ENCODE measurements around the gene SEPTIN7. TPM values are rescaled to one million over a fixed set of nuclear protein-coding genes. Genes with fewer than 3 reads are reported as not detected.
A peak's percentile ranks its signal among the peaks of the same experiment; 100 is the strongest.

SEPTIN7 gene
- total RNA-seq, 2 experiments from 2014 or later, result 256 to 293 TPM

- no peaks in the 10 kb centered on the region for H3K9me3 Mint-ChIP-seq
- peak; percentile 86 for DNase-seq
- peaks cover 22% of the 10 kb centered on the region for H3K36me3 Mint-ChIP-seq (ENCODE audit: low read depth)
- ChIA-PET CTCF (interaction anchor here (0.9 to 2.4 kb wide), 5 partner anchors 22 to 103 kb away, joined by 3 to 8 read pairs (median 5); no protein-coding TSS in a partner anchor), POLR2A (interaction anchor here (0.9 to 1.3 kb wide), 4 partner anchors 70 to 108 kb away, joined by 3 to 5 read pairs (median 4); partner anchors contain the start of gene HERPUD2)
- peak overlapping the region; percentile 97 for H3K4me3 Mint-ChIP-seq
- peaks cover 35% of the 10 kb centered on the region for H3K4me1 Mint-ChIP-seq
- H3K27ac Mint-ChIP-seq, result peak overlapping the region; percentile 99
- peaks cover 7% of the 10 kb centered on the region for H3K27me3 Mint-ChIP-seq
Observed at GRCh38 chr7:35799846-35800717, 775 bp upstream of the SEPTIN7 start.

- H3K9me3 Mint-ChIP-seq, result no peaks in the 10 kb centered on the region
- H3K4me3 Mint-ChIP-seq, result peak overlapping the region; percentile 97
- peak overlapping the region; percentile 99 for H3K27ac Mint-ChIP-seq
- H3K36me3 Mint-ChIP-seq (ENCODE audit: low read depth), result peaks cover 28% of the 10 kb centered on the region
- peaks cover 47% of the 10 kb centered on the region for H3K4me1 Mint-ChIP-seq
- ChIA-PET POLR2A (interaction anchor here (0.6 to 1.3 kb wide), 8 partner anchors 72 to 862 kb away, joined by 3 to 5 read pairs (median 4); partner anchors contain the start of gene HERPUD2), CTCF (interaction anchor here (0.5 to 2.4 kb wide), 7 partner anchors 10 to 132 kb away, joined by 3 to 8 read pairs (median 4); no protein-coding TSS in a partner anchor)
- DNase-seq, result peak; percentile 80
- peaks cover 1% of the 10 kb centered on the region for H3K27me3 Mint-ChIP-seq
Observed at GRCh38 chr7:35801392-35802101, 690 bp downstream of the SEPTIN7 start.

- Mint-ChIP-seq H3K27me3 (no peaks in the 10 kb centered on the region), H3K4me3 (peak overlapping the region; percentile 97), H3K9me3 (no peaks in the 10 kb centered on the region), H3K36me3 (ENCODE audit: low read depth) (peaks cover 28% of the 10 kb centered on the region), H3K4me1 (peaks cover 51% of the 10 kb centered on the region), H3K27ac (peak overlapping the region; percentile 99)
- CTCF ChIA-PET, result interaction anchor here (1.5 to 2.4 kb wide), 2 partner anchors 10 to 79 kb away, joined by 4 to 8 read pairs; no protein-coding TSS in a partner anchor
- DNase-seq, result no peak
- POLR2A ChIA-PET, result interaction anchor here (1.0 kb wide), 1 partner anchor 105 kb away, joined by 5 read pairs; no protein-coding TSS in a partner anchor
Observed at GRCh38 chr7:35802102-35802466, 1.2 kb downstream of the SEPTIN7 start.

GRCh38 chr7:35802649-35803048 is 1.8 kb downstream of the SEPTIN7 start:
- ChIA-PET CTCF (no interaction called here), POLR2A (no interaction called here)
- Mint-ChIP-seq H3K27me3 (no peaks in the 10 kb centered on the region), H3K4me1 (peaks cover 51% of the 10 kb centered on the region), H3K9me3 (no peaks in the 10 kb centered on the region), H3K36me3 (ENCODE audit: low read depth) (peaks cover 28% of the 10 kb centered on the region), H3K4me3 (peak overlapping the region; percentile 97), H3K27ac (peak overlapping the region; percentile 99)
- peak; percentile 10 for DNase-seq

GRCh38 chr7:35804231-35804970 is 3.5 kb downstream of the SEPTIN7 start:
- Mint-ChIP-seq H3K27me3 (no peaks in the 10 kb centered on the region), H3K4me3 (no peak overlapping the region), H3K27ac (no peak overlapping the region), H3K9me3 (no peaks in the 10 kb centered on the region), H3K36me3 (ENCODE audit: low read depth) (peaks cover 42% of the 10 kb centered on the region), H3K4me1 (peaks cover 61% of the 10 kb centered on the region)
- POLR2A ChIA-PET, result no interaction called here
- DNase-seq, result no peak
- CTCF ChIA-PET, result interaction anchor here (1.0 kb wide), 1 partner anchor 179 kb away, joined by 3 read pairs; no protein-coding TSS in a partner anchor

- H3K27ac Mint-ChIP-seq, result peak overlapping the region; percentile 37
- peaks cover 55% of the 10 kb centered on the region for H3K36me3 Mint-ChIP-seq (ENCODE audit: low read depth)
- DNase-seq, result no peak
- H3K9me3 Mint-ChIP-seq, result peaks cover 4% of the 10 kb centered on the region
- POLR2A ChIA-PET, result no interaction called here
- CTCF ChIA-PET, result no interaction called here
- H3K4me3 Mint-ChIP-seq, result no peak overlapping the region
- no peaks in the 10 kb centered on the region for H3K27me3 Mint-ChIP-seq
- peaks cover 64% of the 10 kb centered on the region for H3K4me1 Mint-ChIP-seq
Observed at GRCh38 chr7:35805876-35806275, 5.0 kb downstream of the SEPTIN7 start.

- Mint-ChIP-seq H3K27me3 (no peaks in the 10 kb centered on the region), H3K27ac (no peak overlapping the region), H3K36me3 (ENCODE audit: low read depth) (peaks cover 66% of the 10 kb centered on the region), H3K4me1 (peaks cover 59% of the 10 kb centered on the region), H3K9me3 (peaks cover 37% of the 10 kb centered on the region), H3K4me3 (no peak overlapping the region)
- POLR2A ChIA-PET, result interaction anchor here (0.7 kb wide), 1 partner anchor 36 kb away, joined by 4 read pairs; no protein-coding TSS in a partner anchor
- CTCF ChIA-PET, result no interaction called here
- DNase-seq, result no peak
Observed at GRCh38 chr7:35816514-35816913, 15.7 kb downstream of the SEPTIN7 start.

- Mint-ChIP-seq H3K27ac (no peak overlapping the region), H3K4me1 (peaks cover 59% of the 10 kb centered on the region), H3K36me3 (ENCODE audit: low read depth) (peaks cover 66% of the 10 kb centered on the region), H3K27me3 (no peaks in the 10 kb centered on the region), H3K4me3 (no peak overlapping the region), H3K9me3 (peaks cover 37% of the 10 kb centered on the region)
- CTCF ChIA-PET, result no interaction called here
- POLR2A ChIA-PET, result no interaction called here
- DNase-seq, result no peak
Observed at GRCh38 chr7:35817181-35817580, 16.3 kb downstream of the SEPTIN7 start.

GRCh38 chr7:35817930-35818329 is 17.1 kb downstream of the SEPTIN7 start:
- POLR2A ChIA-PET, result no interaction called here
- Mint-ChIP-seq H3K4me1 (peaks cover 61% of the 10 kb centered on the region), H3K4me3 (no peak overlapping the region), H3K27me3 (no peaks in the 10 kb centered on the region), H3K9me3 (peaks cover 37% of the 10 kb centered on the region), H3K36me3 (ENCODE audit: low read depth) (peaks cover 70% of the 10 kb centered on the region), H3K27ac (peak overlapping the region; percentile 20)
- no peak for DNase-seq
- CTCF ChIA-PET, result no interaction called here

GRCh38 chr7:35818513-35818912 is 17.7 kb downstream of the SEPTIN7 start:
- Mint-ChIP-seq H3K4me3 (no peak overlapping the region), H3K4me1 (peaks cover 64% of the 10 kb centered on the region), H3K9me3 (peaks cover 39% of the 10 kb centered on the region), H3K36me3 (ENCODE audit: low read depth) (peaks cover 68% of the 10 kb centered on the region), H3K27me3 (no peaks in the 10 kb centered on the region), H3K27ac (no peak overlapping the region)
- no peak for DNase-seq
- ChIA-PET CTCF (no interaction called here), POLR2A (no interaction called here)

GRCh38 chr7:35819310-35819709 is 18.5 kb downstream of the SEPTIN7 start:
- ChIA-PET CTCF (no interaction called here), POLR2A (no interaction called here)
- Mint-ChIP-seq H3K9me3 (peaks cover 39% of the 10 kb centered on the region), H3K4me3 (no peak overlapping the region), H3K27ac (no peak overlapping the region), H3K27me3 (no peaks in the 10 kb centered on the region), H3K36me3 (ENCODE audit: low read depth) (peaks cover 64% of the 10 kb centered on the region), H3K4me1 (peaks cover 67% of the 10 kb centered on the region)
- DNase-seq, result no peak

- H3K4me1 Mint-ChIP-seq, result peaks cover 64% of the 10 kb centered on the region
- DNase-seq, result no peak
- POLR2A ChIA-PET, result interaction anchor here (0.6 kb wide), 1 partner anchor 91 kb away, joined by 4 read pairs; no protein-coding TSS in a partner anchor
- H3K27ac Mint-ChIP-seq, result no peak overlapping the region
- CTCF ChIA-PET, result interaction anchor here (1.0 to 1.1 kb wide), 2 partner anchors 28 to 122 kb away, joined by 3 read pairs; no protein-coding TSS in a partner anchor
- H3K27me3 Mint-ChIP-seq, result no peaks in the 10 kb centered on the region
- H3K36me3 Mint-ChIP-seq (ENCODE audit: low read depth), result peaks cover 57% of the 10 kb centered on the region
- no peak overlapping the region for H3K4me3 Mint-ChIP-seq
- peaks cover 39% of the 10 kb centered on the region for H3K9me3 Mint-ChIP-seq
Observed at GRCh38 chr7:35819954-35820703, 19.3 kb downstream of the SEPTIN7 start.
